ENCODE data around the gene C20orf144.

C20orf144 gene

GRCh38 chr20:33635341-33635740 lies 26.8 kb upstream of the C20orf144 start:
- H3K9me2 ChIP-seq (replicated peaks; ENCODE audit: low read depth, low read length): no peaks in the 10 kb centered on the region
- H2AFZ ChIP-seq (ENCODE audit: low read length): no peak overlapping the region
- no peaks in the 10 kb centered on the region for H3K79me2 ChIP-seq (ENCODE audit: insufficient read depth, low read length)
- H3F3A ChIP-seq (ENCODE audit: low read depth): no peaks in the 10 kb centered on the region
- peaks cover 6% of the 10 kb centered on the region for H3K4me1 ChIP-seq (ENCODE audit: insufficient read depth, low read length, poor library complexity, severe bottlenecking)
- H3K4me3 ChIP-seq (ENCODE audit: low read length, poor library complexity, severe bottlenecking): no peak overlapping the region
- no peaks in the 10 kb centered on the region for H4K20me1 ChIP-seq (ENCODE audit: insufficient read depth, low read length, poor library complexity, severe bottlenecking)
- no peak overlapping the region for H3K9ac ChIP-seq (ENCODE audit: low read depth, low read length, poor library complexity, severe bottlenecking)
- no peak overlapping the region for H3K4me2 ChIP-seq (ENCODE audit: low read depth, low read length, poor library complexity, severe bottlenecking)
- H3K36me3 ChIP-seq (ENCODE audit: insufficient read depth, low read length): peaks cover 30% of the 10 kb centered on the region; the same call in 1 of the 2 replicates
- H3K27me3 ChIP-seq (ENCODE audit: insufficient read depth, low read length, poor library complexity, severe bottlenecking): no peaks in the 10 kb centered on the region
- no peaks in the 10 kb centered on the region for H3K9me3 ChIP-seq (ENCODE audit: insufficient read depth, low read depth, low read length)
- no peak for TF ChIP-seq CTCF (conservative IDR thresholded peaks at IDR 0.05; ENCODE audit: low read length)
- TF ChIP-seq EZH2phosphoT487 (IDR thresholded peaks at IDR 0.05; ENCODE audit: borderline replicate concordance): no peak

GRCh38 chr20:33636776-33637175 lies 25.4 kb upstream of the C20orf144 start:
- Histone ChIP-seq H3K27me3 (ENCODE audit: insufficient read depth, low read length, poor library complexity, severe bottlenecking) (no peaks in the 10 kb centered on the region), H3F3A (ENCODE audit: low read depth) (no peaks in the 10 kb centered on the region), H3K9ac (ENCODE audit: low read depth, low read length, poor library complexity, severe bottlenecking) (no peak overlapping the region), H3K4me2 (ENCODE audit: low read depth, low read length, poor library complexity, severe bottlenecking) (no peak overlapping the region), H4K20me1 (ENCODE audit: insufficient read depth, low read length, poor library complexity, severe bottlenecking) (no peaks in the 10 kb centered on the region), H3K9me3 (ENCODE audit: insufficient read depth, low read depth, low read length) (no peaks in the 10 kb centered on the region), H3K4me1 (ENCODE audit: insufficient read depth, low read length, poor library complexity, severe bottlenecking) (peaks cover 6% of the 10 kb centered on the region), H3K9me2 (replicated peaks; ENCODE audit: low read depth, low read length) (no peaks in the 10 kb centered on the region), H3K4me3 (ENCODE audit: low read length, poor library complexity, severe bottlenecking) (no peak overlapping the region), H3K79me2 (ENCODE audit: insufficient read depth, low read length) (no peaks in the 10 kb centered on the region), H2AFZ (ENCODE audit: low read length) (no peak overlapping the region), H3K36me3 (ENCODE audit: insufficient read depth, low read length) (peaks cover 27% of the 10 kb centered on the region; the same call in 1 of the 2 replicates)
- TF ChIP-seq EZH2phosphoT487 (IDR thresholded peaks at IDR 0.05; ENCODE audit: borderline replicate concordance) (no peak), CTCF (conservative IDR thresholded peaks at IDR 0.05; ENCODE audit: low read length) (no peak)

GRCh38 chr20:33640287-33640686 lies 21.8 kb upstream of the C20orf144 start:
- Histone ChIP-seq H2AFZ (ENCODE audit: low read length) (no peak overlapping the region), H3K9me2 (replicated peaks; ENCODE audit: low read depth, low read length) (no peaks in the 10 kb centered on the region), H3K79me2 (ENCODE audit: insufficient read depth, low read length) (no peaks in the 10 kb centered on the region), H3K9ac (ENCODE audit: low read depth, low read length, poor library complexity, severe bottlenecking) (no peak overlapping the region), H4K20me1 (ENCODE audit: insufficient read depth, low read length, poor library complexity, severe bottlenecking) (no peaks in the 10 kb centered on the region), H3K4me3 (ENCODE audit: low read length, poor library complexity, severe bottlenecking) (no peak overlapping the region), H3F3A (ENCODE audit: low read depth) (no peaks in the 10 kb centered on the region), H3K9me3 (ENCODE audit: insufficient read depth, low read depth, low read length) (no peaks in the 10 kb centered on the region), H3K36me3 (ENCODE audit: insufficient read depth, low read length) (peaks cover 38% of the 10 kb centered on the region; the same call in 1 of the 2 replicates), H3K4me2 (ENCODE audit: low read depth, low read length, poor library complexity, severe bottlenecking) (no peak overlapping the region), H3K4me1 (ENCODE audit: insufficient read depth, low read length, poor library complexity, severe bottlenecking) (peaks cover 8% of the 10 kb centered on the region), H3K27me3 (ENCODE audit: insufficient read depth, low read length, poor library complexity, severe bottlenecking) (no peaks in the 10 kb centered on the region)
- TF ChIP-seq EZH2phosphoT487 (IDR thresholded peaks at IDR 0.05; ENCODE audit: borderline replicate concordance) (no peak), CTCF (conservative IDR thresholded peaks at IDR 0.05; ENCODE audit: low read length) (no peak)
